Measurements from ENCODE around the gene HPN.

DNA sequence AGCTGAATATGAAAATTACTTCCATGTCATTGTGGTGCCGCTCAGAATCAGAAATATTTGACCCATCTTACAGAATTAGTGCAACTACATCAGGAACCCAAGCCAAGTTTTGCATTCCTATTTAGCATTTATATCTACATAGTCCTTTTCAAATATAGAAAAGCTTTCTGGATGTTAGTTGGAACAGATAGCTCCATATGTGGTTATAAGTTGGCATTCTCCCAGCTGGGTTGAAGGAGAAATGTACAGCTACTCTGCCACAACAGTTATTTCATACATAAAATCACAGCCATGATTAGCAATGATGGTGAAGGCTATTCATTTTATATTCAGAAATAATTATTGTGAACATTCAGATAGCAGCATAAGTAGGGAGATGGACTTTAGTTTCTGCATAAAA is 28.2 kb downstream of the HPN start:
- TF ChIP-seq NFIC (IDR thresholded peaks at IDR 0.05) (no peak), TCF12 (IDR thresholded peaks at IDR 0.05; ENCODE audit: low read depth) (no peak), EP300 (IDR thresholded peaks at IDR 0.05; ENCODE audit: borderline replicate concordance) (no peak), CEBPB (IDR thresholded peaks at IDR 0.05) (no peak)
- TF ChIP-seq, protein P1, sequence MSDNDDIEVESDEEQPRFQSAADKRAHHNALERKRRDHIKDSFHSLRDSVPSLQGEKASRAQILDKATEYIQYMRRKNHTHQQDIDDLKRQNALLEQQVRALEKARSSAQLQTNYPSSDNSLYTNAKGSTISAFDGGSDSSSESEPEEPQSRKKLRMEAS (IDR thresholded peaks at IDR 0.05), result no peak

Data from Ishikawa (cell line).